ENCODE data around the gene MEGF10.
"Not testable (repeated sequence)": the region's sequence is repeated elsewhere in the genome, so short reads cannot be mapped to it uniquely, and the experiment has no call there.

Gene MEGF10

DNA sequence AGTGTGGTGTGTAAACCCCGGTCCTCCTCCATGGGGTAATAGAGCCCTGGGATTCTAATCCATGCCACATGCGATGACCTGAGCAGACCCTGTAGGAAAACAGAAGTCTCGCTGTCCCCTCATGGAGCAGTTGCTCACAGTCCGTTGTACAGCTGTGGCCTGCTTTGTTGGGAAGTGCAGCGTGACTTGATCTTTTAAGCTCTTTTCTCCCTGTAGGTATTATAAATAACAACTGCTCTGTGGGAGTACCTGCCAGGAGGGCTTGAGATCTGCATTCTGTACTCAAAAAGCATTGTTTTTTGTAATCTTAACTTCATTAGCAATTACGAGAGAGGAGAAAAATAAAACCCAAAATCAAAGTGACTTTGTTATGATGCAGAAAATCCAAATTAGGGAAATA, 17.3 kb downstream of the MEGF10 start:
- H3K23ac ChIP-seq (ENCODE audit: low read length) = no peak overlapping the region
- no peak overlapping the region for H3K27ac ChIP-seq (ENCODE audit: low read depth, low read length)
- H2BK120ac ChIP-seq (ENCODE audit: low read depth, low read length) = no peak overlapping the region
- H3K36me3 ChIP-seq (ENCODE audit: control insufficient read depth, insufficient read depth, low read length) = no peaks in the 10 kb centered on the region
- no peak overlapping the region for H3K4me3 ChIP-seq (ENCODE audit: low read length)
- WGBS (ENCODE audit: extremely low coverage, insufficient coverage, low lambda C conversion rate) = no CpG with 5 or more reads among the region's 6 CpGs
- H2AK5ac ChIP-seq (ENCODE audit: low read length) = no peak overlapping the region
- no peak overlapping the region for H2BK5ac ChIP-seq (ENCODE audit: low read length)
- no peak overlapping the region for H2BK15ac ChIP-seq (replicated peaks; ENCODE audit: low read depth)
- no peaks in the 10 kb centered on the region for H3K27me3 ChIP-seq (ENCODE audit: insufficient read depth, low read length, poor library complexity)
- H3K4me1 ChIP-seq (ENCODE audit: control insufficient read depth, low read depth, low read length) = no peaks in the 10 kb centered on the region
- DNase-seq = no peak
- H3K79me2 ChIP-seq (ENCODE audit: control insufficient read depth, insufficient read depth, low read length) = no peaks in the 10 kb centered on the region
- H4K5ac ChIP-seq (ENCODE audit: low read length) = no peak overlapping the region
- no peak overlapping the region for H3K18ac ChIP-seq (ENCODE audit: low read length)
- peak overlapping the region; percentile 2 for H3K4ac ChIP-seq (ENCODE audit: low read depth, low read length)
- H3K79me1 ChIP-seq (ENCODE audit: low read length) = no peaks in the 10 kb centered on the region
- no peak overlapping the region for H3K4me2 ChIP-seq (ENCODE audit: low read length)
- no peak overlapping the region for H4K8ac ChIP-seq (ENCODE audit: low read depth, low read length)
- no peak overlapping the region for H3K9ac ChIP-seq (ENCODE audit: low read length)
- H3K56ac ChIP-seq (ENCODE audit: low read length) = no peak overlapping the region

DNA sequence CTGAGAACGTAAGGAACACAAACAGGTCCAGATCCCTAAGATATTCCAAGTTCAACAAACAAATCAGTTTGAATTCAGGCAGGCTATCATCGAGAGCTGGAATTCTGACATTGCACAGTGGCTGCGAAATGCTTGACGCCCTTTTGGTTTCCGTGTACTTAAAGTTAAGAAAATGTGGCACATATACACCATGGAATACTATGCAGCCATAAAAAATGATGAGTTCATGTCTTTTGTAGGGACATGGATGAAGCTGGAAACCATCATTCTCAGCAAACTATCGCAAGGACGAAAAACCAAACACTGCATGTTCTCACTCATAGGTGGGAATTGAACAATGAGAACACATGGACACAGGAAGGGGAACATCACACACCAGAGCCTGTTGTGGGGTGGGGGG, 17.7 kb downstream of the MEGF10 start:
- H2BK5ac ChIP-seq (ENCODE audit: low read length); H3K4me2 ChIP-seq (ENCODE audit: low read length); H3K56ac ChIP-seq (ENCODE audit: low read length); H2BK15ac ChIP-seq (replicated peaks; ENCODE audit: low read depth); H3K79me1 ChIP-seq (ENCODE audit: low read length); H3K27me3 ChIP-seq (ENCODE audit: insufficient read depth, low read length, poor library complexity); DNase-seq; H3K4me1 ChIP-seq (ENCODE audit: control insufficient read depth, low read depth, low read length); H4K5ac ChIP-seq (ENCODE audit: low read length); H3K27ac ChIP-seq (ENCODE audit: low read depth, low read length); H3K79me2 ChIP-seq (ENCODE audit: control insufficient read depth, insufficient read depth, low read length); H3K23ac ChIP-seq (ENCODE audit: low read length); H3K36me3 ChIP-seq (ENCODE audit: control insufficient read depth, insufficient read depth, low read length); H3K9ac ChIP-seq (ENCODE audit: low read length); H2AK5ac ChIP-seq (ENCODE audit: low read length); H2BK120ac ChIP-seq (ENCODE audit: low read depth, low read length); H3K4me3 ChIP-seq (ENCODE audit: low read length); H4K8ac ChIP-seq (ENCODE audit: low read depth, low read length); H3K18ac ChIP-seq (ENCODE audit: low read length); H3K4ac ChIP-seq (ENCODE audit: low read depth, low read length): not testable (repeated sequence)
- no CpG with 5 or more reads among the region's 7 CpGs for WGBS (ENCODE audit: extremely low coverage, insufficient coverage, low lambda C conversion rate)

DNA sequence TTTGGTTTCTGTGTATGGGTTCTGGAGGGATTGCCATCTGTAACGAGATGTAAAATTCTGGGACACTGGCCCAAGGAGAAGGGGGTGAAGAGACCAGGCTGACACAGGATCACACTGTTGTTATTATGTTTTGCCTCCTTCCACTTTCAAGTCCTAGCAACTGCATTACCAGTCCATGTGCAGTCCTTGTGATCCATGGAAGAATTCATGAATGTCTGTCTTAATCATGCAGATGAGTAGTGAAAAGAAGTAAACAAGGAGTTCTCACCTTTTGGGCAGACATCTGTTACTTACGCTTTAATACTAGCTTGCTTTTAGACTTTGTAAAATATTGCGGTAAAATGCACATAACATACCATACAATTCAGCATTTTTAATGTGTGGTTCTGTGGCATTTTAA, 18.3 kb downstream of the MEGF10 start:
- no peak overlapping the region for H3K27ac ChIP-seq (ENCODE audit: low read depth, low read length)
- no peak overlapping the region for H3K9ac ChIP-seq (ENCODE audit: low read length)
- H2BK5ac ChIP-seq (ENCODE audit: low read length) = no peak overlapping the region
- H3K4me1 ChIP-seq (ENCODE audit: control insufficient read depth, low read depth, low read length) = no peaks in the 10 kb centered on the region
- no peak overlapping the region for H4K5ac ChIP-seq (ENCODE audit: low read length)
- no peak overlapping the region for H3K4me2 ChIP-seq (ENCODE audit: low read length)
- no peak overlapping the region for H2BK15ac ChIP-seq (replicated peaks; ENCODE audit: low read depth)
- H2AK5ac ChIP-seq (ENCODE audit: low read length) = no peak overlapping the region
- no peak overlapping the region for H3K56ac ChIP-seq (ENCODE audit: low read length)
- H3K18ac ChIP-seq (ENCODE audit: low read length) = no peak overlapping the region
- no peak overlapping the region for H4K8ac ChIP-seq (ENCODE audit: low read depth, low read length)
- WGBS (ENCODE audit: extremely low coverage, insufficient coverage, low lambda C conversion rate) = no CpG with 5 or more reads among the region's 3 CpGs
- no peaks in the 10 kb centered on the region for H3K79me2 ChIP-seq (ENCODE audit: control insufficient read depth, insufficient read depth, low read length)
- no peaks in the 10 kb centered on the region for H3K36me3 ChIP-seq (ENCODE audit: control insufficient read depth, insufficient read depth, low read length)
- no peak overlapping the region for H2BK120ac ChIP-seq (ENCODE audit: low read depth, low read length)
- DNase-seq = no peak
- no peak overlapping the region for H3K23ac ChIP-seq (ENCODE audit: low read length)
- H3K27me3 ChIP-seq (ENCODE audit: insufficient read depth, low read length, poor library complexity) = no peaks in the 10 kb centered on the region
- no peak overlapping the region for H3K4me3 ChIP-seq (ENCODE audit: low read length)
- H3K4ac ChIP-seq (ENCODE audit: low read depth, low read length) = no peak overlapping the region
- H3K79me1 ChIP-seq (ENCODE audit: low read length) = no peaks in the 10 kb centered on the region

DNA sequence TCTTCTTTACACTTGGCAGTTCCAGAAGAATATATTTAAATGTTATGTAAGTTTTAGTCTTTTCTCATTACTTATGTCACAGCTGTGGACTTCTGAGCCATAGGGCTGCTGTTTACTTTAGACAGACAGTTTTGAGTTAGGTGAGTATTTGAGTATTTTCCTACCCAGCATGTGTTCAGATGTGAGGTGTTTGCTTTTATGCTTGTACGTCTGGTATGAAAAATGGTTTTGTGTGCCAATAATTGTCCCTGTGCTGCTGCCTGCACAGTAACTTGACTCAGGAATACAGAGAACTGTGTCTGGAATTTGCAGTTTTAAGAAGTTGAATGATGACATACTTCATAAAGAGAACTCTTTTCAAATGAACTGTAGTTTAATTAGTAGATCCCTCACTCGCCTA, 20.8 kb downstream of the MEGF10 start:
- Histone ChIP-seq H4K5ac (ENCODE audit: low read length) (no peak overlapping the region), H2BK120ac (ENCODE audit: low read depth, low read length) (no peak overlapping the region), H2AK5ac (ENCODE audit: low read length) (no peak overlapping the region), H3K56ac (ENCODE audit: low read length) (no peak overlapping the region), H3K27me3 (ENCODE audit: insufficient read depth, low read length, poor library complexity) (no peaks in the 10 kb centered on the region), H3K27ac (ENCODE audit: low read depth, low read length) (no peak overlapping the region), H3K36me3 (ENCODE audit: control insufficient read depth, insufficient read depth, low read length) (no peaks in the 10 kb centered on the region), H3K4me2 (ENCODE audit: low read length) (no peak overlapping the region), H3K79me1 (ENCODE audit: low read length) (no peaks in the 10 kb centered on the region), H3K4ac (ENCODE audit: low read depth, low read length) (no peak overlapping the region), H3K18ac (ENCODE audit: low read length) (no peak overlapping the region), H3K9ac (ENCODE audit: low read length) (no peak overlapping the region), H4K8ac (ENCODE audit: low read depth, low read length) (no peak overlapping the region), H2BK5ac (ENCODE audit: low read length) (no peak overlapping the region), H3K79me2 (ENCODE audit: control insufficient read depth, insufficient read depth, low read length) (no peaks in the 10 kb centered on the region), H3K23ac (ENCODE audit: low read length) (no peak overlapping the region), H2BK15ac (replicated peaks; ENCODE audit: low read depth) (no peak overlapping the region), H3K4me1 (ENCODE audit: control insufficient read depth, low read depth, low read length) (no peaks in the 10 kb centered on the region), H3K4me3 (ENCODE audit: low read length) (no peak overlapping the region)
- no peak for DNase-seq
- no CpG with 5 or more reads among the region's 2 CpGs for WGBS (ENCODE audit: extremely low coverage, insufficient coverage, low lambda C conversion rate)

DNA sequence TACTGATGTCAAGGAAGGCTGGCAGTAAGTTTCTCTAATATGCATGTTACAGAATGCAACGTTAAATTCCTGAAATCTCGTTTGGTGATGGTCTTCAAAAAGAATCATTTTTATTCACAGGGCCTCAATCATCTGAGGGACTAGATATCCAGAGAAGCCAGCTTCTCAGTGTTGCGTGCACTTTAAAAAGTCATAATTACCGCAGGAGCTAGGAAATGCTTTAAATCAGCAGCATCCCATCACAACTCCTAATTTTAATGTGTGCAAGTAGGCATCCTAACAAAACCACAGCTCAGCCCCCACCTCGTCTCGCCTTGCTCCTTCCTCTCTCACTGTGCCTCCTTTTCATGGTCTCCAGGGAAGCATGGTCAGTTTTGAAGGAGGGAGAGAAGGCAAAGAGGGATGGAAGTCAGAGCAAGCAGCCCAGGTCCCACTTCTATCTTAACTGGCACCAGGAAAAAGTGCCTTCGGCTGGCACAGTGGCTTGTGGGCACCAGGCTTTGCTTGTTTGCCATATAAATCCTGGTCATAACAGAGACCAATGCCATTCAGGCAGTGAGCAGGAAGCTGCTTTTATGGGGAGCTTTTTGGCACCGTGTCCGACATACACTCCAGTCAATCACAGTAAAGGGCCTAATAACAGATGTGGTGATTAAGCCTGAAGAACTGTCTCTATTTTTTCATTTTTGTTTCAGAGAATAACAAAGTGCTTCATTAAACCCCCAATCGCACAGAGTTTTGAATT, 21.4 kb downstream of the MEGF10 start:
- Histone ChIP-seq H3K9ac (ENCODE audit: low read length) (no peak overlapping the region), H3K18ac (ENCODE audit: low read length) (no peak overlapping the region), H3K4me3 (ENCODE audit: low read length) (no peak overlapping the region), H3K23ac (ENCODE audit: low read length) (no peak overlapping the region), H3K4me1 (ENCODE audit: control insufficient read depth, low read depth, low read length) (no peaks in the 10 kb centered on the region), H3K79me2 (ENCODE audit: control insufficient read depth, insufficient read depth, low read length) (no peaks in the 10 kb centered on the region), H4K5ac (ENCODE audit: low read length) (no peak overlapping the region), H2BK120ac (ENCODE audit: low read depth, low read length) (no peak overlapping the region), H3K79me1 (ENCODE audit: low read length) (no peaks in the 10 kb centered on the region), H3K27ac (ENCODE audit: low read depth, low read length) (no peak overlapping the region), H4K8ac (ENCODE audit: low read depth, low read length) (no peak overlapping the region), H3K4me2 (ENCODE audit: low read length) (no peak overlapping the region), H3K36me3 (ENCODE audit: control insufficient read depth, insufficient read depth, low read length) (no peaks in the 10 kb centered on the region), H2BK15ac (replicated peaks; ENCODE audit: low read depth) (no peak overlapping the region), H2AK5ac (ENCODE audit: low read length) (no peak overlapping the region), H3K27me3 (ENCODE audit: insufficient read depth, low read length, poor library complexity) (no peaks in the 10 kb centered on the region), H3K4ac (ENCODE audit: low read depth, low read length) (no peak overlapping the region), H3K56ac (ENCODE audit: low read length) (no peak overlapping the region), H2BK5ac (ENCODE audit: low read length) (no peak overlapping the region)
- no peak for DNase-seq
- WGBS (ENCODE audit: extremely low coverage, insufficient coverage, low lambda C conversion rate) = no CpG with 5 or more reads among the region's 10 CpGs

DNA sequence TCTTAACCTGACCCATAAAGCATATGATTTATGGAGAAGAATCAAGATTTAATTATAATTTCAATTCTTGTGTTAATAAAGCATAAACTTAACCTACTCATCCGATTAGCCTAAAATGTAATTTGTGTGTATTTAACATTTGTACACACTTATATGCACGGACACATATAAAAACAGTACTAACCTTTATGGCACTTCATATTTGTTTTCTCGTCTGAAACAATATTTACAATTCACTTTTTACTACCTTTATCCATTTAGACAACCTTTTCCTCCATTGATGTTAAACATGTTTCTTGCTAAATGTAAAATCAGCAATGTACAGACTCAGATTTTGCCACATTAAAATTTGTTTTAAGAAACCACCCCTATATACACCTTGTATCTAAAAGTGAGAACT, 22.8 kb downstream of the MEGF10 start:
- 100% methylated on average over 1 of the region's 3 CpGs for WGBS (ENCODE audit: extremely low coverage, insufficient coverage, low lambda C conversion rate)

More for the DNA sequence above, 22.8 kb downstream of the MEGF10 start:
- H2BK15ac ChIP-seq (replicated peaks; ENCODE audit: low read depth) = no peak overlapping the region
- no peaks in the 10 kb centered on the region for H3K79me2 ChIP-seq (ENCODE audit: control insufficient read depth, insufficient read depth, low read length)
- no peaks in the 10 kb centered on the region for H3K4me1 ChIP-seq (ENCODE audit: control insufficient read depth, low read depth, low read length)
- H3K36me3 ChIP-seq (ENCODE audit: control insufficient read depth, insufficient read depth, low read length) = no peaks in the 10 kb centered on the region
- no peak overlapping the region for H3K27ac ChIP-seq (ENCODE audit: low read depth, low read length)
- H3K27me3 ChIP-seq (ENCODE audit: insufficient read depth, low read length, poor library complexity) = no peaks in the 10 kb centered on the region
- no peak for DNase-seq
- H3K23ac ChIP-seq (ENCODE audit: low read length) = no peak overlapping the region
- no peak overlapping the region for H3K9ac ChIP-seq (ENCODE audit: low read length)
- no peak overlapping the region for H2AK5ac ChIP-seq (ENCODE audit: low read length)
- no peak overlapping the region for H3K4me3 ChIP-seq (ENCODE audit: low read length)
- H3K79me1 ChIP-seq (ENCODE audit: low read length) = no peaks in the 10 kb centered on the region
- H3K4me2 ChIP-seq (ENCODE audit: low read length) = no peak overlapping the region
- no peak overlapping the region for H3K18ac ChIP-seq (ENCODE audit: low read length)
- H3K56ac ChIP-seq (ENCODE audit: low read length) = no peak overlapping the region
- no peak overlapping the region for H4K8ac ChIP-seq (ENCODE audit: low read depth, low read length)
- no peak overlapping the region for H2BK120ac ChIP-seq (ENCODE audit: low read depth, low read length)
- H3K4ac ChIP-seq (ENCODE audit: low read depth, low read length) = no peak overlapping the region
- H4K5ac ChIP-seq (ENCODE audit: low read length) = no peak overlapping the region
- no peak overlapping the region for H2BK5ac ChIP-seq (ENCODE audit: low read length)

Data from mesendoderm (in vitro differentiated cells).